HepG2 (cell line): ENCODE measurements around the gene GTF3C5. TPM values are rescaled to one million over a fixed set of nuclear protein-coding genes. Genes with fewer than 3 reads are reported as not detected.
A peak's percentile ranks its signal among the peaks of the same experiment; 100 is the strongest.

ENCODE experiments used
- KDM3A ChIP-seq: IDR thresholded peaks from 2 replicates; pipeline ENCODE4 v1.6.1; 2018; ENCODE audit warnings: low read depth, missing compliant biosample characterization
- KLF13 ChIP-seq: sonication (generic); formaldehyde crosslinking; IDR thresholded peaks from 2 replicates; pipeline ENCODE4 v1.4.0; 2020; ENCODE audit warnings: mild to moderate bottlenecking, missing genetic modification reagents
- MAZ ChIP-seq, 2 experiments: sonication (generic) in 1 of 2; formaldehyde crosslinking in 1 of 2; IDR thresholded peaks; 2 replicates each; pipeline versions ENCODE4 v1.5.0 to v1.6.1; 2012 to 2020; ENCODE audit warnings: low read depth in 2 of 2, mild to moderate bottlenecking in 2 of 2, borderline replicate concordance in 1 of 2, improper control_type of control experiment in 1 of 2, low read length in 1 of 2, missing genetic modification reagents in 1 of 2, moderate library complexity in 1 of 2
- ONECUT2 ChIP-seq: sonication (generic); formaldehyde crosslinking; IDR thresholded peaks from 2 replicates; pipeline ENCODE4 v1.4.0; 2020; ENCODE audit warnings: missing genetic modification reagents
- ZMYM4 ChIP-seq: sonication (generic); formaldehyde crosslinking; IDR thresholded peaks from 2 replicates; pipeline ENCODE4 v1.8.1; 2023; ENCODE audit warnings: mild to moderate bottlenecking, missing genetic modification reagents
- ZNF136 ChIP-seq: sonication (generic); formaldehyde crosslinking; IDR thresholded peaks from 2 replicates; pipeline ENCODE4 v1.8.1; 2022; ENCODE audit warnings: low read depth, mild to moderate bottlenecking, moderate library complexity, missing genetic modification reagents
- ZNF557 ChIP-seq: sonication (generic); formaldehyde crosslinking; IDR thresholded peaks from 2 replicates; pipeline ENCODE4 v1.4.0; 2020; ENCODE audit warnings: missing genetic modification reagents
- polyA plus RNA-seq, 8 experiments: library from polyadenylated mRNA; depleted of rRNA in 3 of 8; stranded (reverse) in 7 of 8; unstranded in 1 of 8; fragments of >200 nt; fragmentation: Illumina TruSeq in 4 of 8; extraction: Trizol in 4 of 8; gene quantifications; 2 replicates each; pipeline versions ENCODE4 v1.2.1 to v1.2.3, GENCODE V29; 2011 to 2016; ENCODE audit warnings: low read depth in 4 of 8, missing spikeins in 1 of 8, mixed read lengths in 1 of 8; ENCODE audit not compliant: insufficient read depth in 1 of 8
- total RNA-seq, 5 experiments: library from RNA; depleted of rRNA; stranded (reverse); fragments of >200 nt; fragmentation: Illumina TruSeq; extraction: Trizol; gene quantifications; 2 replicates each; pipeline ENCODE4 v1.2.3, GENCODE V29; 2016; ENCODE audit warnings: low read depth in 1 of 5
- TF ChIP-seq, protein P1 (sequence below): sonication (generic); formaldehyde crosslinking; IDR thresholded peaks from 2 replicates; pipeline ENCODE4 v1.4.0; 2020; ENCODE audit warnings: missing genetic modification reagents, mild to moderate bottlenecking, borderline replicate concordance
- TF ChIP-seq, protein P2 (sequence below): sonication (generic); formaldehyde crosslinking; IDR thresholded peaks from 2 replicates; pipeline ENCODE4 v1.4.0; 2020; ENCODE audit warnings: mild to moderate bottlenecking, missing genetic modification reagents
- TF ChIP-seq, protein P3 (sequence below): sonication (generic); formaldehyde crosslinking; IDR thresholded peaks from 2 replicates; pipeline ENCODE4 v1.5.0; 2020; ENCODE audit warnings: missing genetic modification reagents
- TF ChIP-seq, protein P4 (sequence below): sonication (generic); formaldehyde crosslinking; IDR thresholded peaks from 2 replicates; pipeline ENCODE4 v1.8.0; 2022; ENCODE audit warnings: mild to moderate bottlenecking, missing genetic modification reagents, borderline replicate concordance

GTF3C5 gene
- total and polyA plus RNA-seq, 2 of the 13 experiments (the other 11 are each of a cell fraction or from before 2014, with no cell fraction given): 66.9 to 92.6 TPM

DNA sequence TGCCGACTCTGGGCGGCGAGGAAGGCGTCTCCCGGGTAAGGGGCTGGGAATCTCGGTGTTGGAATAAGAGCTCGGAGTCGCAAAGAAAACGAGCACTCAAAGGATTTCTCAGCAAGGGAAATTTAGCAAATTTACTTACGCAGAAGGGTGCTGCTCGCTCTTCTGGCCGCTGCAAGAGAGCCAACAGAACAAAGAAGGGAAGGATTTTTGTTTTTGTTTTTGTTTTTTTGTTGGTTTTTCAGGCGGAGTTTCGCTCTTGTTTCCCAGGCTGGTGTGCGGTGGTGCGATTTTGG is 279 bp downstream of the GTF3C5 start (continued):
- TF ChIP-seq, protein P1, sequence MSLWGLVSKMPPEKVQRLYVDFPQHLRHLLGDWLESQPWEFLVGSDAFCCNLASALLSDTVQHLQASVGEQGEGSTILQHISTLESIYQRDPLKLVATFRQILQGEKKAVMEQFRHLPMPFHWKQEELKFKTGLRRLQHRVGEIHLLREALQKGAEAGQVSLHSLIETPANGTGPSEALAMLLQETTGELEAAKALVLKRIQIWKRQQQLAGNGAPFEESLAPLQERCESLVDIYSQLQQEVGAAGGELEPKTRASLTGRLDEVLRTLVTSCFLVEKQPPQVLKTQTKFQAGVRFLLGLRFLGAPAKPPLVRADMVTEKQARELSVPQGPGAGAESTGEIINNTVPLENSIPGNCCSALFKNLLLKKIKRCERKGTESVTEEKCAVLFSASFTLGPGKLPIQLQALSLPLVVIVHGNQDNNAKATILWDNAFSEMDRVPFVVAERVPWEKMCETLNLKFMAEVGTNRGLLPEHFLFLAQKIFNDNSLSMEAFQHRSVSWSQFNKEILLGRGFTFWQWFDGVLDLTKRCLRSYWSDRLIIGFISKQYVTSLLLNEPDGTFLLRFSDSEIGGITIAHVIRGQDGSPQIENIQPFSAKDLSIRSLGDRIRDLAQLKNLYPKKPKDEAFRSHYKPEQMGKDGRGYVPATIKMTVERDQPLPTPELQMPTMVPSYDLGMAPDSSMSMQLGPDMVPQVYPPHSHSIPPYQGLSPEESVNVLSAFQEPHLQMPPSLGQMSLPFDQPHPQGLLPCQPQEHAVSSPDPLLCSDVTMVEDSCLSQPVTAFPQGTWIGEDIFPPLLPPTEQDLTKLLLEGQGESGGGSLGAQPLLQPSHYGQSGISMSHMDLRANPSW: no peak
- TF ChIP-seq, protein P2, sequence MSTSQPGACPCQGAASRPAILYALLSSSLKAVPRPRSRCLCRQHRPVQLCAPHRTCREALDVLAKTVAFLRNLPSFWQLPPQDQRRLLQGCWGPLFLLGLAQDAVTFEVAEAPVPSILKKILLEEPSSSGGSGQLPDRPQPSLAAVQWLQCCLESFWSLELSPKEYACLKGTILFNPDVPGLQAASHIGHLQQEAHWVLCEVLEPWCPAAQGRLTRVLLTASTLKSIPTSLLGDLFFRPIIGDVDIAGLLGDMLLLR (CRISPR knock-in tag): no peak
- TF ChIP-seq ONECUT2 (CRISPR knock-in tag) (no peak), ZNF136 (CRISPR knock-in tag) (peak; percentile 10; the same call in 1 of the 2 replicates), ZMYM4 (CRISPR knock-in tag) (peak; percentile 11; the same call in 1 of the 2 replicates), MAZ (IDR thresholded peaks at IDR 0.05; ENCODE audit: borderline replicate concordance, low read depth, low read length) (no peak), MAZ (CRISPR knock-in tag; IDR thresholded peaks at IDR 0.05; ENCODE audit: low read depth) (peak; percentile 12; the same call in 1 of the 2 replicates), ZNF557 (CRISPR knock-in tag) (no peak), KLF13 (no peak), KDM3A (CRISPR knock-in tag) (0 out of 2 replicates have a peak, but pooled peaks have one; percentile 6)
- TF ChIP-seq, protein P3, sequence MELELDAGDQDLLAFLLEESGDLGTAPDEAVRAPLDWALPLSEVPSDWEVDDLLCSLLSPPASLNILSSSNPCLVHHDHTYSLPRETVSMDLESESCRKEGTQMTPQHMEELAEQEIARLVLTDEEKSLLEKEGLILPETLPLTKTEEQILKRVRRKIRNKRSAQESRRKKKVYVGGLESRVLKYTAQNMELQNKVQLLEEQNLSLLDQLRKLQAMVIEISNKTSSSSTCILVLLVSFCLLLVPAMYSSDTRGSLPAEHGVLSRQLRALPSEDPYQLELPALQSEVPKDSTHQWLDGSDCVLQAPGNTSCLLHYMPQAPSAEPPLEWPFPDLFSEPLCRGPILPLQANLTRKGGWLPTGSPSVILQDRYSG (CRISPR knock-in tag): no peak
- TF ChIP-seq, protein P4, sequence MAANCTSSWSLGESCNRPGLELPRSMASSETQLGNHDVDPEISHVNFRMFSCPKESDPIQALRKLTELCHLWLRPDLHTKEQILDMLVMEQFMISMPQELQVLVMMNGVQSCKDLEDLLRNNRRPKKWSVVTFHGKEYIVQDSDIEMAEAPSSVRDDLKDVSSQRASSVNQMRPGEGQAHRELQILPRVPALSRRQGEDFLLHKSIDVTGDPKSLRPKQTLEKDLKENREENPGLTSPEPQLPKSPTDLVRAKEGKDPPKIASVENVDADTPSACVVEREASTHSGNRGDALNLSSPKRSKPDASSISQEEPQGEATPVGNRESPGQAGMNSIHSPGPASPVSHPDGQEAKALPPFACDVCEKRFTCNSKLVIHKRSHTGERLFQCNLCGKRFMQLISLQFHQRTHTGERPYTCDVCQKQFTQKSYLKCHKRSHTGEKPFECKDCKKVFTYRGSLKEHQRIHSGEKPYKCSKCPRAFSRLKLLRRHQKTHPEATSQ: 0 out of 2 replicates have a peak, but pooled peaks have one; percentile 82
